Measurements from ENCODE around the gene AP1M1.

The AP1M1 gene

GRCh38 chr19:16205205-16206045 lies 7.7 kb downstream of the AP1M1 start (continued):
- no peak for TF ChIP-seq ZNF280D (tag by site-specific recombination; IDR thresholded peaks at IDR 0.05)

- POLR2A ChIA-PET: no interaction called here
- Histone ChIP-seq H3K4me3 (ENCODE audit: low read depth, low read length) (no peak overlapping the region), H3K9me3 (ENCODE audit: control insufficient read depth, insufficient read depth, low read depth, low read length) (no peaks in the 10 kb centered on the region), H3K36me3 (ENCODE audit: control insufficient read depth in 2 of 2, insufficient read depth in 1 of 2, low read length in 2 of 2) (peaks cover 20 to 92% of the 10 kb centered on the region in 2 experiments), H3K4me1 (ENCODE audit: control insufficient read depth, insufficient read depth, low read length) (no peaks in the 10 kb centered on the region), H3K27ac (ENCODE audit: extremely low read depth, low read depth, low read length) (no peak overlapping the region)
- CTCF ChIA-PET: no interaction called here
- TF ChIP-seq ZSCAN4 (tag by site-specific recombination; IDR thresholded peaks at IDR 0.05) (no peak), BCL11B (tag by site-specific recombination; IDR thresholded peaks at IDR 0.05; ENCODE audit: low read depth) (no peak), ZNF10 (tag by site-specific recombination; IDR thresholded peaks at IDR 0.05) (no peak), ZNF366 (tag by site-specific recombination; conservative IDR thresholded peaks at IDR 0.05) (no peak)
Observed at GRCh38 chr19:16206046-16206605, 8.4 kb downstream of the AP1M1 start.

- POLR2A ChIA-PET: no interaction called here
- H3K36me3 ChIP-seq (ENCODE audit: control insufficient read depth in 2 of 2, insufficient read depth in 1 of 2, low read length in 2 of 2): peaks cover 21 to 97% of the 10 kb centered on the region in 2 experiments
- CTCF ChIA-PET: no interaction called here
- no peak for TF ChIP-seq ZNF140 (tag by site-specific recombination; IDR thresholded peaks at IDR 0.05)
- TF ChIP-seq ZBTB17 (tag by site-specific recombination; IDR thresholded peaks at IDR 0.05): no peak
- TF ChIP-seq BCL11A (tag by site-specific recombination; IDR thresholded peaks at IDR 0.05; ENCODE audit: low read depth): no peak
- TF ChIP-seq ZBTB11 (tag by site-specific recombination; conservative IDR thresholded peaks at IDR 0.05; ENCODE audit: low read depth): no peak
- no peak for TF ChIP-seq ZNF692 (tag by site-specific recombination; IDR thresholded peaks at IDR 0.05)
- TF ChIP-seq ZNF600 (tag by site-specific recombination; IDR thresholded peaks at IDR 0.05): no peak
- no peak for TF ChIP-seq ZNF26 (tag by site-specific recombination; IDR thresholded peaks at IDR 0.05)
- TF ChIP-seq IKZF3 (tag by site-specific recombination; IDR thresholded peaks at IDR 0.05): no peak
- no peak for TF ChIP-seq ZNF488 (tag by site-specific recombination; IDR thresholded peaks at IDR 0.05)
- no peak for TF ChIP-seq ZNF580 (tag by site-specific recombination; IDR thresholded peaks at IDR 0.05)
- TF ChIP-seq ZNF792 (tag by site-specific recombination; IDR thresholded peaks at IDR 0.05): no peak
- TF ChIP-seq GLI4 (tag by site-specific recombination; IDR thresholded peaks at IDR 0.05): no peak
- no peak for TF ChIP-seq ZBTB20 (tag by site-specific recombination; IDR thresholded peaks at IDR 0.05)
Observed at GRCh38 chr19:16206637-16207036, 8.9 kb downstream of the AP1M1 start.

More at GRCh38 chr19:16206637-16207036, 8.9 kb downstream of the AP1M1 start:
- Histone ChIP-seq H3K4me3 (ENCODE audit: low read depth, low read length) (no peak overlapping the region), H3K4me1 (ENCODE audit: control insufficient read depth, insufficient read depth, low read length) (no peaks in the 10 kb centered on the region), H3K9me3 (ENCODE audit: control insufficient read depth, insufficient read depth, low read depth, low read length) (no peaks in the 10 kb centered on the region), H3K27ac (ENCODE audit: extremely low read depth, low read depth, low read length) (no peak overlapping the region)

All from HEK293 (cell line).